Right lobe of liver (tissue), 6 donors: ENCODE results near the gene SRXN1. TPM values are rescaled to one million over a fixed set of nuclear protein-coding genes. Genes with fewer than 3 reads are reported as not detected.

Experiments
- ATAC-seq, 4 donors: fragments of 200-7000 bp; cut with Tn5 transposase; one replicate each; pipeline ENCODE4 v1.9.1; 2020; ENCODE audit warnings: mild to moderate bottlenecking in 4 of 4, moderate library complexity in 4 of 4
- DNase-seq, 3 donors: peaks; one replicate each; pipeline ENCODE4 v3.0.0-alpha.2; 2020
- H3K27ac ChIP-seq, 3 donors: fragments of 200-600 bp; one replicate each; pipeline ENCODE4 v1.8.0; 2022
- H3K27me3 ChIP-seq, 2 donors: fragments of 200-600 bp; one replicate each; pipeline ENCODE4 v1.8.0; 2022
- H3K36me3 ChIP-seq, 4 donors: fragments of 200-600 bp; sonication (generic) in 1 of 4; one replicate each; pipeline versions ENCODE4 v1.5.1 to v1.8.0; 2017 to 2022; ENCODE audit warnings: control low read depth in 1 of 4
- H3K4me1 ChIP-seq, 4 donors: fragments of 200-600 bp; sonication (generic) in 1 of 4; one replicate each; pipeline versions ENCODE4 v1.5.1 to v1.8.0; 2017 to 2022; ENCODE audit warnings: control low read depth in 1 of 4
- H3K4me3 ChIP-seq, 3 donors: fragments of 200-600 bp; one replicate each; pipeline ENCODE4 v1.8.0; 2022
- H3K9me3 ChIP-seq, 4 donors: fragments of 200-600 bp; sonication (generic) in 1 of 4; one replicate each; pipeline versions ENCODE4 v1.5.1 to v1.8.0; 2017 to 2022; ENCODE audit warnings: control low read depth in 1 of 4
- CTCF ChIP-seq, 4 donors: fragments of 200-600 bp in 3 of 4; fragments of 450-650 bp in 1 of 4; IDR thresholded peaks; one replicate each; pipeline versions ENCODE4 v1.5.1 to v1.8.0; 2016 to 2022; ENCODE audit warnings: antibody characterized with exemption in 4 of 4, mild to moderate bottlenecking in 2 of 4
- POLR2A ChIP-seq: fragments of 450-650 bp; IDR thresholded peaks from one replicate; pipeline ENCODE4 v1.6.1; 2017; ENCODE audit warnings: antibody characterized with exemption, mild to moderate bottlenecking
- WGBS: methylation state at CpG from one replicate; pipeline ENCODE4 v1.1.6; 2018; ENCODE audit warnings: low coverage, low lambda C conversion rate; ENCODE audit not compliant: insufficient coverage; ENCODE audit errors: missing lambda C conversion rate; 5-methylcytosine and 5-hydroxymethylcytosine counted together
- intact Hi-C, 2 donors: fragments of 100-400 bp; cut with DNase I; formaldehyde crosslinking; loops; one replicate each; pipeline versions ENCODE4 v1.11.2 to v1.14.1; 2022
- total RNA-seq, 6 experiments: library from RNA; depleted of rRNA in 2 of 6; stranded (reverse); fragments of >200 nt in 2 of 6; fragmentation: NEBNext Ultra II Directional in 3 of 6; extraction: Animal tissue kit (Norgen Biotek cat#: 25700) in 3 of 6; gene quantifications; one replicate each; pipeline versions ENCODE4 v1.1.0 to v1.2.4, GENCODE V29; 2016 to 2023
- donor health status: DM: no; HTN: yes; CAD: no.
- donor health status: DM: no; HTN: no; CAD: no.
- donor health status: DM: no; HTN: no; CAD: no.
- donor health status: DM: no; HTN: yes; CAD: no.
- donor health status: DM: no; HTN: yes; CAD: no.

Gene SRXN1
- total RNA-seq, 6 experiments from 2014 or later = 14.4 to 166 (median 46.0) TPM

- ATAC-seq (no peak), DNase-seq (no peak)
- H3K27me3 ChIP-seq = no peaks in the 10 kb centered on the region
- intact Hi-C loops = no loop called here
- H3K36me3 ChIP-seq = peaks cover 0 to 31% (median 15%) of the 10 kb centered on the region in 4 donors
- TF ChIP-seq POLR2A = no peak
- no peak for TF ChIP-seq CTCF (IDR thresholded peaks at IDR 0.05)
- WGBS = 100% methylated on average over 1 of the region's 2 CpGs
- H3K27ac ChIP-seq = no peak overlapping the region
- H3K4me1 ChIP-seq = peaks cover 0 to 23% (median 5%) of the 10 kb centered on the region in 4 donors
- H3K9me3 ChIP-seq = no peaks in the 10 kb centered on the region
- H3K4me3 ChIP-seq = no peak overlapping the region
These were observed 5.5 kb downstream of the SRXN1 start for GRCh38 chr20:647479-648019.

- DNase-seq (no peak), ATAC-seq (no peak)
- H3K36me3 ChIP-seq = peaks cover 0 to 31% (median 15%) of the 10 kb centered on the region in 4 donors
- H3K9me3 ChIP-seq = no peaks in the 10 kb centered on the region
- H3K27ac ChIP-seq = no peak overlapping the region
- intact Hi-C loops = no loop called here
- H3K27me3 ChIP-seq = no peaks in the 10 kb centered on the region
- WGBS = 89% methylated on average over 2 of the region's 2 CpGs
- no peak overlapping the region for H3K4me3 ChIP-seq
- TF ChIP-seq POLR2A (no peak), CTCF (IDR thresholded peaks at IDR 0.05) (no peak)
- H3K4me1 ChIP-seq = peaks cover 0 to 26% (median 5%) of the 10 kb centered on the region in 4 donors
These were observed 6.1 kb downstream of the SRXN1 start for GRCh38 chr20:646868-647233.

- no peaks in the 10 kb centered on the region for H3K27me3 ChIP-seq
- H3K9me3 ChIP-seq = no peaks in the 10 kb centered on the region
- DNase-seq = peak in 1 of 3 donors; percentile 70
- peak; percentile 32 to 72 (median 61) for ATAC-seq
- TF ChIP-seq CTCF (IDR thresholded peaks at IDR 0.05) (no peak), POLR2A (no peak)
- no peak overlapping the region for H3K4me3 ChIP-seq
- WGBS = 35% methylated on average over 6 of the region's 10 CpGs
- intact Hi-C loops = no loop called here
- H3K36me3 ChIP-seq = peaks cover 0 to 31% (median 15%) of the 10 kb centered on the region in 4 donors
- H3K4me1 ChIP-seq = peaks cover 0 to 26% (median 5%) of the 10 kb centered on the region in 4 donors
- peak overlapping the region in 1 of 3 donors; percentile 20 for H3K27ac ChIP-seq
These were observed 6.7 kb downstream of the SRXN1 start for GRCh38 chr20:646107-646867.

- no peak overlapping the region for H3K4me3 ChIP-seq
- DNase-seq (peak; percentile 53 to 76 (median 55)), ATAC-seq (peak; percentile 76 to 86 (median 83))
- peak overlapping the region in 1 of 3 donors; percentile 20 for H3K27ac ChIP-seq
- intact Hi-C loops = no loop called here
- peaks cover 0 to 29% (median 15%) of the 10 kb centered on the region in 4 donors for H3K36me3 ChIP-seq
- TF ChIP-seq POLR2A = no peak
- peak; percentile 73 to 89 (median 88) for TF ChIP-seq CTCF (IDR thresholded peaks at IDR 0.05)
- H3K9me3 ChIP-seq = no peaks in the 10 kb centered on the region
- WGBS = 28% methylated on average over 6 of the region's 20 CpGs
- H3K27me3 ChIP-seq = no peaks in the 10 kb centered on the region
- peaks cover 0 to 26% (median 5%) of the 10 kb centered on the region in 4 donors for H3K4me1 ChIP-seq
These were observed 7.5 kb downstream of the SRXN1 start for GRCh38 chr20:645318-646106.
